Measurements from ENCODE around the gene C1orf226. TPM values are rescaled to one million over a fixed set of nuclear protein-coding genes. Genes with fewer than 3 reads are reported as not detected.

Gene C1orf226
- polyA plus RNA-seq, 1 experiment = 0.07 TPM

DNA sequence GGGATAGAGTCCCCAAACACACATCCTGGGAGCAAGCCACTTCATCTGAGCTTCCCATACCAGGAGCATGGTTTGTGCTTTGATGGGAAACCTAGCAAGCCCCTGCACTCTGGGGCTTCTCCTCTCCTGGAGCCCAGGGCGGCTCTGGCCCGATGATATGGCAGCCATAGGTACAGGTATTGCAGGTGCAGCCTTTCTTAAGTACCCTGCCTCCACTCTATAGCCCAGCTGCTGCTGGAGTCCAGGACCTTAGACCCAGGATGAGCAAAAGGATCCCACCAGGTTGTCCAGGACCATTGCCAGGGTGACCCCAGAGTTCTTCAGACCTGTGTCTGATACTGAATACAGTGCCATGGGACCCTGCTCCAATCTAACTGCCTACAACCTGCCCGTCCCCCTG, 4.2 kb downstream of the C1orf226 start:
- POLR2A ChIA-PET = no interaction called here
- TF ChIP-seq, protein P1, sequence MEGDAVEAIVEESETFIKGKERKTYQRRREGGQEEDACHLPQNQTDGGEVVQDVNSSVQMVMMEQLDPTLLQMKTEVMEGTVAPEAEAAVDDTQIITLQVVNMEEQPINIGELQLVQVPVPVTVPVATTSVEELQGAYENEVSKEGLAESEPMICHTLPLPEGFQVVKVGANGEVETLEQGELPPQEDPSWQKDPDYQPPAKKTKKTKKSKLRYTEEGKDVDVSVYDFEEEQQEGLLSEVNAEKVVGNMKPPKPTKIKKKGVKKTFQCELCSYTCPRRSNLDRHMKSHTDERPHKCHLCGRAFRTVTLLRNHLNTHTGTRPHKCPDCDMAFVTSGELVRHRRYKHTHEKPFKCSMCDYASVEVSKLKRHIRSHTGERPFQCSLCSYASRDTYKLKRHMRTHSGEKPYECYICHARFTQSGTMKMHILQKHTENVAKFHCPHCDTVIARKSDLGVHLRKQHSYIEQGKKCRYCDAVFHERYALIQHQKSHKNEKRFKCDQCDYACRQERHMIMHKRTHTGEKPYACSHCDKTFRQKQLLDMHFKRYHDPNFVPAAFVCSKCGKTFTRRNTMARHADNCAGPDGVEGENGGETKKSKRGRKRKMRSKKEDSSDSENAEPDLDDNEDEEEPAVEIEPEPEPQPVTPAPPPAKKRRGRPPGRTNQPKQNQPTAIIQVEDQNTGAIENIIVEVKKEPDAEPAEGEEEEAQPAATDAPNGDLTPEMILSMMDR (IDR thresholded peaks at IDR 0.05; ENCODE audit: low read depth, low read length) = no peak
- no peak overlapping the region for H3K4me3 ChIP-seq (ENCODE audit: low read depth, low read length)
- no peak for DNase-seq (ENCODE audit: low read depth, low spot score)
- H3K9me3 ChIP-seq (ENCODE audit: control insufficient read depth, insufficient read depth, low read length) = no peaks in the 10 kb centered on the region
- H3K27me3 ChIP-seq (ENCODE audit: control insufficient read depth, insufficient read depth, low read length) = peaks cover 25% of the 10 kb centered on the region
- H3K27ac ChIP-seq (ENCODE audit: low read depth, low read length) = no peak overlapping the region
- CTCF ChIA-PET = no interaction called here

GRCh38 chr1:162386292-162387225, 5.0 kb downstream of the C1orf226 start:
- Histone ChIP-seq H3K4me3 (ENCODE audit: low read depth, low read length) (no peak overlapping the region), H3K9me3 (ENCODE audit: control insufficient read depth, insufficient read depth, low read length) (no peaks in the 10 kb centered on the region), H3K27ac (ENCODE audit: low read depth, low read length) (no peak overlapping the region), H3K27me3 (ENCODE audit: control insufficient read depth, insufficient read depth, low read length) (peaks cover 24% of the 10 kb centered on the region)
- CTCF ChIA-PET = no interaction called here
- POLR2A ChIA-PET = no interaction called here
- TF ChIP-seq, protein P1 (IDR thresholded peaks at IDR 0.05; ENCODE audit: low read depth, low read length) = no peak
- DNase-seq (ENCODE audit: low read depth, low spot score) = no peak

DNA sequence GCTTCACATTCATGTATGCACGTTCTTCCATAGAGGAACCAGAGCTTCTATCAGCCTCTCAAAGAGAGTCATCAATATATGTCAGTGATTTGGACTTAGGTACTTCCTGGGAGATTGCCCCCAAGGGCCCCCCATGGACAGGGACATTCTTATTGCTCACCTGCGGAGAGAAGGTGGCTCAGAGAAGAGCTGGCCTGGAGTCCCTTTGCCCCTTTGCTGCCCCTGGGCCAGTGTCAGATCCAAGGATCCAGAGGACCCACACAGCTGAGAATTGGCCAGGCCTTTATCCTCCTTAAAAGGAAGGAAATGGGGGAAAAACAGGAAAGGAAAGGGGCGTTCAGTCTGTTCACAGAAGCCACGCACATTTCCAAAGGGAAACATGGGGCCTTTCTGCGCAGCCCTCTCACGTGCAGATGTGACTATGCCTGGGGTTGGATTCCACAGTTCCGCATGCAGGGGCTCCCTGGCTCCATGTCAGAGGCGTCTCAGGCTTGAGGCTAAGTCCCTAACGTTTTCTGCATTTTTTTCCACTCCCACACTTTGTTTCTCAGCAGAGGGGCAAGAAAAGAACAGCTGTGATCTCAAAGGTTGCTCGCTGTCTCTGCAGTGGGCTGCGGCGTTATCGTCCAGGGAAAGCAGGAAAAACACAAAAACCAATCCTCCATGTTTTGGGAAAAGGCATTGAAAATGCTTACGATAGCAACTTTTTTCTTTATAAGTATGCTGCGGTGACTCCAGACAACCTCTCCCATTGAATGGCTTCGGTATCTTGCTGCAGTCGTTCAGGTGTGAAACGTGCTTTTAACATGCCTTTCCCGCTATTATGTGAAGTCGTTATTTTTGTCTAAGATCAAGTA, 5.9 kb downstream of the C1orf226 start:
- DNase-seq (ENCODE audit: low read depth, low spot score) = no peak
- no peak overlapping the region for H3K4me3 ChIP-seq (ENCODE audit: low read depth, low read length)
- no peak overlapping the region for H3K27ac ChIP-seq (ENCODE audit: low read depth, low read length)
- H3K27me3 ChIP-seq (ENCODE audit: control insufficient read depth, insufficient read depth, low read length) = peaks cover 24% of the 10 kb centered on the region
- TF ChIP-seq, protein P1 (IDR thresholded peaks at IDR 0.05; ENCODE audit: low read depth, low read length) = no peak
- H3K9me3 ChIP-seq (ENCODE audit: control insufficient read depth, insufficient read depth, low read length) = no peaks in the 10 kb centered on the region
- POLR2A ChIA-PET = no interaction called here
- CTCF ChIA-PET = no interaction called here

- ChIA-PET CTCF (interaction anchor here (0.8 to 1.7 kb wide), 2 partner anchors 10 to 332 kb away, joined by 3 to 7 read pairs; no protein-coding TSS in a partner anchor), POLR2A (no interaction called here)
- no peak for DNase-seq (ENCODE audit: low read depth, low spot score)
- TF ChIP-seq, protein P1 (IDR thresholded peaks at IDR 0.05; ENCODE audit: low read depth, low read length) = no peak
- H3K4me3 ChIP-seq (ENCODE audit: low read depth, low read length) = no peak overlapping the region
- peaks cover 24% of the 10 kb centered on the region for H3K27me3 ChIP-seq (ENCODE audit: control insufficient read depth, insufficient read depth, low read length)
- H3K9me3 ChIP-seq (ENCODE audit: control insufficient read depth, insufficient read depth, low read length) = no peaks in the 10 kb centered on the region
- no peak overlapping the region for H3K27ac ChIP-seq (ENCODE audit: low read depth, low read length)
Observed at GRCh38 chr1:162388083-162388594, 6.6 kb downstream of the C1orf226 start.
